ENCODE data around the gene SIAH1.

SIAH1 gene

DNA sequence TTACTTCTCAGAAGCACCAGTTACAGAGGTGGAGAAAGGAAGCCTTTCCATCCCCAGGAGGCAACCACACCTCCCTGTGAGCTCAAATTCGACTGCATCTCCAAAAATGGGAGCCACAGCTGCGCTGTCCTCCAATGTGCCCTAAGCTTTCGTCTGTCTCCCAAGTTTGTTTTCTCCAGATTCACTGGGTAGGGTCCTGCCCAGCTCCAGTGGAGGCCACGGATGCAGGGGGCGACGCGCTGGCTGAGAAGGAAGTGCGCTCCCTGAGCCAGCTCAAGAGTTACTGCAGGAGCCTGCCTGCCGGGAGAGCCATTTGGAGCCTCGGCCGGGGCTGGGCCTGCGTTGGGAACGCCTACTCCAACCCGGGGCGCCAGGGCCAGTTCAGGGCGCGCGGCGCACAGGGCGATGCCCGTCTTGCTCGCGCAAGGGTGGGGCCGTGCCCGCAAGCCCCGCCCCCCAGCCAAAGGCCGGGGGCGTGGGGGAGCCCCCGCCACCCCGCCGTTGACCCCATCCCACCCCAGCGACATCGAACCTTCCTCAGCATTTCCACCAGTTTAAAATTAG lies 19.5 kb downstream of the SIAH1 start (continued):
- peak; percentile 45 for TF ChIP-seq OSR2 (tag by site-specific recombination; IDR thresholded peaks at IDR 0.05)
- TF ChIP-seq, protein P1, sequence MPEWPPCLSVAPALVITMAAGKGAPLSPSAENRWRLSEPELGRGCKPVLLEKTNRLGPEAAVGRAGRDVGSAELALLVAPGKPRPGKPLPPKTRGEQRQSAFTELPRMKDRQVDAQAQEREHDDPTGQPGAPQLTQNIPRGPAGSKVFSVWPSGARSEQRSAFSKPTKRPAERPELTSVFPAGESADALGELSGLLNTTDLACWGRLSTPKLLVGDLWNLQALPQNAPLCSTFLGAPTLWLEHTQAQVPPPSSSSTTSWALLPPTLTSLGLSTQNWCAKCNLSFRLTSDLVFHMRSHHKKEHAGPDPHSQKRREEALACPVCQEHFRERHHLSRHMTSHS (tag by site-specific recombination; IDR thresholded peaks at IDR 0.05), result no peak
- TF ChIP-seq ZBTB21 (tag by site-specific recombination; IDR thresholded peaks at IDR 0.05), result no peak
- TF ChIP-seq ZNF621 (tag by site-specific recombination; IDR thresholded peaks at IDR 0.05), result no peak
- no peak for TF ChIP-seq ZNF501 (tag by site-specific recombination; IDR thresholded peaks at IDR 0.05)
- TF ChIP-seq, protein P2, sequence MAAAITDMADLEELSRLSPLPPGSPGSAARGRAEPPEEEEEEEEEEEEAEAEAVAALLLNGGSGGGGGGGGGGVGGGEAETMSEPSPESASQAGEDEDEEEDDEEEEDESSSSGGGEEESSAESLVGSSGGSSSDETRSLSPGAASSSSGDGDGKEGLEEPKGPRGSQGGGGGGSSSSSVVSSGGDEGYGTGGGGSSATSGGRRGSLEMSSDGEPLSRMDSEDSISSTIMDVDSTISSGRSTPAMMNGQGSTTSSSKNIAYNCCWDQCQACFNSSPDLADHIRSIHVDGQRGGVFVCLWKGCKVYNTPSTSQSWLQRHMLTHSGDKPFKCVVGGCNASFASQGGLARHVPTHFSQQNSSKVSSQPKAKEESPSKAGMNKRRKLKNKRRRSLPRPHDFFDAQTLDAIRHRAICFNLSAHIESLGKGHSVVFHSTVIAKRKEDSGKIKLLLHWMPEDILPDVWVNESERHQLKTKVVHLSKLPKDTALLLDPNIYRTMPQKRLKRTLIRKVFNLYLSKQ (tag by site-specific recombination; IDR thresholded peaks at IDR 0.05; ENCODE audit: borderline replicate concordance), result no peak
- TF ChIP-seq ZNF202 (tag by site-specific recombination; IDR thresholded peaks at IDR 0.05; ENCODE audit: borderline replicate concordance), result no peak
- peak; percentile 46; the same call in 1 of the 2 replicates for TF ChIP-seq ZBTB20 (tag by site-specific recombination; IDR thresholded peaks at IDR 0.05)
- TF ChIP-seq ZNF521 (tag by site-specific recombination; IDR thresholded peaks at IDR 0.05), result no peak
- TF ChIP-seq ZFHX2 (tag by site-specific recombination; conservative IDR thresholded peaks at IDR 0.05), result 0 out of 2 replicates have a peak, but pooled peaks have one; percentile 6
- TF ChIP-seq ZNF121 (tag by site-specific recombination; IDR thresholded peaks at IDR 0.05), result no peak
- TF ChIP-seq ZNF510 (tag by site-specific recombination; IDR thresholded peaks at IDR 0.05; ENCODE audit: insufficient replicate concordance), result no peak
- TF ChIP-seq KLF16 (tag by site-specific recombination; IDR thresholded peaks at IDR 0.05), result peak; percentile 76; the same call in 1 of the 2 replicates
- no peak for TF ChIP-seq ZNF175 (tag by site-specific recombination; IDR thresholded peaks at IDR 0.05)
- TF ChIP-seq TCF7L2 (IDR thresholded peaks at IDR 0.05; ENCODE audit: borderline replicate concordance, low read depth, low read length), result no peak
- TF ChIP-seq, protein P3, sequence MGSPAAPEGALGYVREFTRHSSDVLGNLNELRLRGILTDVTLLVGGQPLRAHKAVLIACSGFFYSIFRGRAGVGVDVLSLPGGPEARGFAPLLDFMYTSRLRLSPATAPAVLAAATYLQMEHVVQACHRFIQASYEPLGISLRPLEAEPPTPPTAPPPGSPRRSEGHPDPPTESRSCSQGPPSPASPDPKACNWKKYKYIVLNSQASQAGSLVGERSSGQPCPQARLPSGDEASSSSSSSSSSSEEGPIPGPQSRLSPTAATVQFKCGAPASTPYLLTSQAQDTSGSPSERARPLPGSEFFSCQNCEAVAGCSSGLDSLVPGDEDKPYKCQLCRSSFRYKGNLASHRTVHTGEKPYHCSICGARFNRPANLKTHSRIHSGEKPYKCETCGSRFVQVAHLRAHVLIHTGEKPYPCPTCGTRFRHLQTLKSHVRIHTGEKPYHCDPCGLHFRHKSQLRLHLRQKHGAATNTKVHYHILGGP (tag by site-specific recombination; IDR thresholded peaks at IDR 0.05), result no peak
- no peak for TF ChIP-seq ZNF558 (tag by site-specific recombination; IDR thresholded peaks at IDR 0.05)
- TF ChIP-seq ZNF311 (tag by site-specific recombination; IDR thresholded peaks at IDR 0.05; ENCODE audit: borderline replicate concordance), result no peak
- no peak for TF ChIP-seq BCL11B (tag by site-specific recombination; IDR thresholded peaks at IDR 0.05; ENCODE audit: low read depth)
- peak; percentile 66; the same call in 1 of the 2 replicates for TF ChIP-seq ZNF600 (tag by site-specific recombination; IDR thresholded peaks at IDR 0.05)
- TF ChIP-seq ZNF10 (tag by site-specific recombination; IDR thresholded peaks at IDR 0.05), result no peak
- no peak for TF ChIP-seq YY1 (tag by site-specific recombination; IDR thresholded peaks at IDR 0.05)
- TF ChIP-seq ZSCAN16 (tag by site-specific recombination; IDR thresholded peaks at IDR 0.05), result no peak
- no peak for TF ChIP-seq TRIM28 (IDR thresholded peaks at IDR 0.05; ENCODE audit: borderline replicate concordance, low read length)
- TF ChIP-seq, protein P4, sequence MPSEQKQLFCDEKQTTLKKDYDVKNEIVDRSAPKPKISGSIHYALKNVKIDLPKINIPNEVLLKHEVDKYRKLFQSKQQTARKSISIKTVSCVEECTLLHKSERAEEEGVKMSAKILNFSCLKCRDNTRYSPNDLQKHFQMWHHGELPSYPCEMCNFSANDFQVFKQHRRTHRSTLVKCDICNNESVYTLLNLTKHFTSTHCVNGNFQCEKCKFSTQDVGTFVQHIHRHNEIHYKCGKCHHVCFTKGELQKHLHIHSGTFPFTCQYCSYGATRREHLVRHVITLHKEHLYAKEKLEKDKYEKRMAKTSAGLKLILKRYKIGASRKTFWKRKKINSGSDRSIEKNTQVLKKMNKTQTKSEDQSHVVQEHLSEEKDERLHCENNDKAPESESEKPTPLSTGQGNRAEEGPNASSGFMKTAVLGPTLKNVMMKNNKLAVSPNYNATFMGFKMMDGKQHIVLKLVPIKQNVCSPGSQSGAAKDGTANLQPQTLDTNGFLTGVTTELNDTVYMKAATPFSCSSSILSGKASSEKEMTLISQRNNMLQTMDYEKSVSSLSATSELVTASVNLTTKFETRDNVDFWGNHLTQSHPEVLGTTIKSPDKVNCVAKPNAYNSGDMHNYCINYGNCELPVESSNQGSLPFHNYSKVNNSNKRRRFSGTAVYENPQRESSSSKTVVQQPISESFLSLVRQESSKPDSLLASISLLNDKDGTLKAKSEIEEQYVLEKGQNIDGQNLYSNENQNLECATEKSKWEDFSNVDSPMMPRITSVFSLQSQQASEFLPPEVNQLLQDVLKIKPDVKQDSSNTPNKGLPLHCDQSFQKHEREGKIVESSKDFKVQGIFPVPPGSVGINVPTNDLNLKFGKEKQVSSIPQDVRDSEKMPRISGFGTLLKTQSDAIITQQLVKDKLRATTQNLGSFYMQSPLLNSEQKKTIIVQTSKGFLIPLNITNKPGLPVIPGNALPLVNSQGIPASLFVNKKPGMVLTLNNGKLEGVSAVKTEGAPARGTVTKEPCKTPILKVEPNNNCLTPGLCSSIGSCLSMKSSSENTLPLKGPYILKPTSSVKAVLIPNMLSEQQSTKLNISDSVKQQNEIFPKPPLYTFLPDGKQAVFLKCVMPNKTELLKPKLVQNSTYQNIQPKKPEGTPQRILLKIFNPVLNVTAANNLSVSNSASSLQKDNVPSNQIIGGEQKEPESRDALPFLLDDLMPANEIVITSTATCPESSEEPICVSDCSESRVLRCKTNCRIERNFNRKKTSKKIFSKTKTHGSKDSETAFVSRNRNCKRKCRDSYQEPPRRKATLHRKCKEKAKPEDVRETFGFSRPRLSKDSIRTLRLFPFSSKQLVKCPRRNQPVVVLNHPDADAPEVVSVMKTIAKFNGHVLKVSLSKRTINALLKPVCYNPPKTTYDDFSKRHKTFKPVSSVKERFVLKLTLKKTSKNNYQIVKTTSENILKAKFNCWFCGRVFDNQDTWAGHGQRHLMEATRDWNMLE (tag by site-specific recombination; conservative IDR thresholded peaks at IDR 0.05; ENCODE audit: low read depth), result no peak
- TF ChIP-seq EGR2 (tag by site-specific recombination; IDR thresholded peaks at IDR 0.05; ENCODE audit: low read depth), result no peak
- TF ChIP-seq, protein P5, sequence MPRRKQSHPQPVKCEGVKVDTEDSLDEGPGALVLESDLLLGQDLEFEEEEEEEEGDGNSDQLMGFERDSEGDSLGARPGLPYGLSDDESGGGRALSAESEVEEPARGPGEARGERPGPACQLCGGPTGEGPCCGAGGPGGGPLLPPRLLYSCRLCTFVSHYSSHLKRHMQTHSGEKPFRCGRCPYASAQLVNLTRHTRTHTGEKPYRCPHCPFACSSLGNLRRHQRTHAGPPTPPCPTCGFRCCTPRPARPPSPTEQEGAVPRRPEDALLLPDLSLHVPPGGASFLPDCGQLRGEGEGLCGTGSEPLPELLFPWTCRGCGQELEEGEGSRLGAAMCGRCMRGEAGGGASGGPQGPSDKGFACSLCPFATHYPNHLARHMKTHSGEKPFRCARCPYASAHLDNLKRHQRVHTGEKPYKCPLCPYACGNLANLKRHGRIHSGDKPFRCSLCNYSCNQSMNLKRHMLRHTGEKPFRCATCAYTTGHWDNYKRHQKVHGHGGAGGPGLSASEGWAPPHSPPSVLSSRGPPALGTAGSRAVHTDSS (tag by site-specific recombination; IDR thresholded peaks at IDR 0.05), result no peak
- no peak for TF ChIP-seq ZBTB7A (tag by site-specific recombination; IDR thresholded peaks at IDR 0.05; ENCODE audit: low read depth)
- no peak for TF ChIP-seq ZNF223 (tag by site-specific recombination; IDR thresholded peaks at IDR 0.05)
- no peak for TF ChIP-seq MEIS1 (CRISPR knock-in tag; IDR thresholded peaks at IDR 0.05; ENCODE audit: borderline replicate concordance)
